Kasumi-1 (cell line): ENCODE measurements around the gene TXNDC9.
"Not testable (repeated sequence)": the region's sequence is repeated elsewhere in the genome, so short reads cannot be mapped to it uniquely, and the experiment has no call there.

Source experiments
- DNase-seq, 2 experiments: peaks; one replicate each; lab custom pipeline; 2025; lab: John Stamatoyannopoulos, UW

Gene TXNDC9

GRCh38 chr2:99325384-99325783, 10.7 kb downstream of the TXNDC9 start:
- no peak for DNase-seq

- DNase-seq, result not testable (repeated sequence)
Measured at GRCh38 chr2:99317873-99318200, 18.3 kb downstream of the TXNDC9 start.

GRCh38 chr2:99317161-99317872, 18.8 kb downstream of the TXNDC9 start:
- DNase-seq, result no peak

- DNase-seq, result not testable (repeated sequence)
Measured at GRCh38 chr2:99301097-99301496, 35.0 kb downstream of the TXNDC9 start, which contains the start of gene LYG1. LYG1 (minus strand) TSS chr2:99301197; CDS start chr2:99295670, 5,527 bp downstream.

- no peak for DNase-seq
Measured at GRCh38 chr2:99299580-99299979, 36.6 kb downstream of the TXNDC9 start.

- DNase-seq, result no peak
Measured at GRCh38 chr2:99297994-99298393, 38.1 kb downstream of the TXNDC9 start.

GRCh38 chr2:99285526-99285925, 50.6 kb downstream of the TXNDC9 start:
- DNase-seq, result no peak

- DNase-seq, result no peak
Measured at GRCh38 chr2:99279969-99280695, 56.0 kb downstream of the TXNDC9 start.

- DNase-seq, result no peak
Measured at GRCh38 chr2:99278793-99279291, 57.3 kb downstream of the TXNDC9 start.

GRCh38 chr2:99278195-99278765, 57.9 kb downstream of the TXNDC9 start:
- DNase-seq, result not testable (repeated sequence)

- DNase-seq, result no peak
Measured at GRCh38 chr2:99275882-99276281, 60.3 kb downstream of the TXNDC9 start.
